ENCODE measurements around the gene HSDL1. TPM values are rescaled to one million over a fixed set of nuclear protein-coding genes. Genes with fewer than 3 reads are reported as not detected.

Gene HSDL1
- total and polyA plus RNA-seq, 2 donors (not counting 1 experiment from before 2014, with no cell fraction given), result 12.4 to 30.8 TPM

GRCh38 chr16:84138824-84139627 is 6.0 kb downstream of the HSDL1 start:
- H3K9me3 ChIP-seq (ENCODE audit: control extremely low read depth in 1 of 3, control insufficient read depth in 2 of 3, insufficient read depth in 1 of 3, low read length in 2 of 3), result no peaks in the 10 kb centered on the region
- H3K36me3 ChIP-seq (replicated peaks in 1 of 2; ENCODE audit: control extremely low read depth in 1 of 2, control insufficient read depth in 1 of 2, extremely low read depth in 1 of 2, insufficient read depth in 2 of 2, low read length in 1 of 2), result no peaks in the 10 kb centered on the region
- H3K4me1 ChIP-seq (ENCODE audit: control insufficient read depth in 2 of 2, insufficient read depth in 2 of 2, low read length in 2 of 2), result peaks cover 1 to 4% of the 10 kb centered on the region in 2 donors
- TF ChIP-seq CTCF (IDR thresholded peaks at IDR 0.05) (no peak), EZH2 (IDR thresholded peaks at IDR 0.05; ENCODE audit: borderline replicate concordance, insufficient read depth, low read depth, low read length, poor library complexity, severe bottlenecking) (no peak)
- Mint-ChIP-seq H3K4me3 (no peak overlapping the region), H3K9me3 (ENCODE audit: insufficient read depth) (no peaks in the 10 kb centered on the region), H3K27ac (no peak overlapping the region), H3K4me1 (peaks cover 9% of the 10 kb centered on the region), H3K27me3 (no peaks in the 10 kb centered on the region)
- ChIA-PET POLR2A (no interaction called here), CTCF (interaction anchor here (0.6 to 1.5 kb wide), 2 partner anchors 21 to 23 kb away, joined by 3 to 7 read pairs; partner anchors contain the start of gene MBTPS1)
- H3K27ac ChIP-seq (ENCODE audit: low read length in 2 of 2), result no peak overlapping the region
- no peak overlapping the region for H3K9ac ChIP-seq (ENCODE audit: low read length)
- intact Hi-C loops (cut with micrococcal nuclease), result no loop called here
- no peak overlapping the region for H3K4me2 ChIP-seq (replicated peaks; ENCODE audit: low read depth, low read length, poor library complexity, severe bottlenecking)
- DNase-seq (no peak), ATAC-seq (ENCODE audit: low read depth) (no peak)
- WGBS (ENCODE audit: insufficient coverage), result 93% methylated on average over 7 of the region's 14 CpGs
- H3K4me3 ChIP-seq (ENCODE audit: control extremely low read depth in 1 of 5, extremely low read depth in 1 of 5, insufficient read depth in 1 of 5, low read depth in 2 of 5, low read length in 4 of 5), result no peak overlapping the region
- peaks cover 90% of the 10 kb centered on the region for H3K79me2 ChIP-seq (ENCODE audit: control insufficient read depth, insufficient read depth, low read length)
- no peak overlapping the region for H2AFZ ChIP-seq (ENCODE audit: insufficient read depth, low read depth, low read length, poor library complexity, severe bottlenecking)
- peaks cover 21% of the 10 kb centered on the region for H4K20me1 ChIP-seq (ENCODE audit: control insufficient read depth, insufficient read depth, low read length, poor library complexity, severe bottlenecking)
- H3K27me3 ChIP-seq (replicated peaks in 1 of 4; ENCODE audit: control extremely low read depth in 1 of 4, control insufficient read depth in 3 of 4, insufficient read depth in 4 of 4, low read length in 3 of 4), result no peaks in the 10 kb centered on the region

GRCh38 chr16:84138500-84138823 is 6.5 kb downstream of the HSDL1 start:
- intact Hi-C loops (cut with micrococcal nuclease), result no loop called here
- Histone ChIP-seq H3K27ac (ENCODE audit: low read length in 2 of 2) (no peak overlapping the region), H3K4me1 (ENCODE audit: control insufficient read depth in 2 of 2, insufficient read depth in 2 of 2, low read length in 2 of 2) (peaks cover 0 to 3% of the 10 kb centered on the region in 2 donors), H3K36me3 (replicated peaks in 1 of 2; ENCODE audit: control extremely low read depth in 1 of 2, control insufficient read depth in 1 of 2, extremely low read depth in 1 of 2, insufficient read depth in 2 of 2, low read length in 1 of 2) (no peaks in the 10 kb centered on the region), H3K4me3 (ENCODE audit: control extremely low read depth in 1 of 5, extremely low read depth in 1 of 5, insufficient read depth in 1 of 5, low read depth in 2 of 5, low read length in 4 of 5) (no peak overlapping the region), H3K9me3 (ENCODE audit: control extremely low read depth in 1 of 3, control insufficient read depth in 2 of 3, insufficient read depth in 1 of 3, low read length in 2 of 3) (no peaks in the 10 kb centered on the region), H2AFZ (ENCODE audit: insufficient read depth, low read depth, low read length, poor library complexity, severe bottlenecking) (no peak overlapping the region), H3K79me2 (ENCODE audit: control insufficient read depth, insufficient read depth, low read length) (peaks cover 87% of the 10 kb centered on the region), H3K4me2 (replicated peaks; ENCODE audit: low read depth, low read length, poor library complexity, severe bottlenecking) (no peak overlapping the region), H4K20me1 (ENCODE audit: control insufficient read depth, insufficient read depth, low read length, poor library complexity, severe bottlenecking) (peaks cover 21% of the 10 kb centered on the region), H3K27me3 (replicated peaks in 1 of 4; ENCODE audit: control extremely low read depth in 1 of 4, control insufficient read depth in 3 of 4, insufficient read depth in 4 of 4, low read length in 3 of 4) (no peaks in the 10 kb centered on the region), H3K9ac (ENCODE audit: low read length) (no peak overlapping the region)
- no peaks in the 10 kb centered on the region for H3K27me3 Mint-ChIP-seq
- ChIA-PET CTCF (interaction anchor here (0.6 to 1.5 kb wide), 2 partner anchors 21 to 22 kb away, joined by 3 to 7 read pairs; partner anchors contain the start of gene MBTPS1), POLR2A (no interaction called here)
- ATAC-seq (ENCODE audit: low read depth) (no peak), DNase-seq (no peak)
- no peak overlapping the region for H3K27ac Mint-ChIP-seq
- peaks cover 13% of the 10 kb centered on the region for H3K4me1 Mint-ChIP-seq
- no peaks in the 10 kb centered on the region for H3K9me3 Mint-ChIP-seq (ENCODE audit: insufficient read depth)
- TF ChIP-seq EZH2 (IDR thresholded peaks at IDR 0.05; ENCODE audit: borderline replicate concordance, insufficient read depth, low read depth, low read length, poor library complexity, severe bottlenecking), result no peak
- TF ChIP-seq CTCF (IDR thresholded peaks at IDR 0.05), result no peak
- WGBS (ENCODE audit: insufficient coverage), result 75% methylated on average over 1 of the region's 2 CpGs
- H3K4me3 Mint-ChIP-seq, result no peak overlapping the region

Measured in B cell (primary cell).